ENCODE results near the gene PALD1.

DNA sequence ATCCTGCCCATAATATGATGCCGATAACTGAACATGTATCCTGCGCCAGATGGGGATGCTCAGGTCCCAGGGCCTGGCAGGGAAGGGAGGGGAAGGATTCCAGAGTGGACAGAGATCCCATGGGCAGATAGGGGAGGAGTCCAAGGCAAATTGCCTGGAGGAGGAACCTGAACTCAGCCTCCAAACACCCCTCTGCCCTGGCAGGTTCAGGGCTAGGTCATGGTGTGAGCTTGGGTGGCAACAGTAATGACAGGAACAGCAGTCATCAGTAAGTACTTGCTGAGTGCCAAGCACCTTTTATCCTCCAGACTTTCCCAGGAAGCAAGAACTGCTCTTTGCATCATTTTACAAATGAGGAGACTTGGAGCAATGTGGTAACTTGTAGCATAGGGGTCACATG lies 3.8 kb upstream of the PALD1 start:
- TF ChIP-seq POLR2A (IDR thresholded peaks at IDR 0.05) = no peak
- TF ChIP-seq, protein P1, sequence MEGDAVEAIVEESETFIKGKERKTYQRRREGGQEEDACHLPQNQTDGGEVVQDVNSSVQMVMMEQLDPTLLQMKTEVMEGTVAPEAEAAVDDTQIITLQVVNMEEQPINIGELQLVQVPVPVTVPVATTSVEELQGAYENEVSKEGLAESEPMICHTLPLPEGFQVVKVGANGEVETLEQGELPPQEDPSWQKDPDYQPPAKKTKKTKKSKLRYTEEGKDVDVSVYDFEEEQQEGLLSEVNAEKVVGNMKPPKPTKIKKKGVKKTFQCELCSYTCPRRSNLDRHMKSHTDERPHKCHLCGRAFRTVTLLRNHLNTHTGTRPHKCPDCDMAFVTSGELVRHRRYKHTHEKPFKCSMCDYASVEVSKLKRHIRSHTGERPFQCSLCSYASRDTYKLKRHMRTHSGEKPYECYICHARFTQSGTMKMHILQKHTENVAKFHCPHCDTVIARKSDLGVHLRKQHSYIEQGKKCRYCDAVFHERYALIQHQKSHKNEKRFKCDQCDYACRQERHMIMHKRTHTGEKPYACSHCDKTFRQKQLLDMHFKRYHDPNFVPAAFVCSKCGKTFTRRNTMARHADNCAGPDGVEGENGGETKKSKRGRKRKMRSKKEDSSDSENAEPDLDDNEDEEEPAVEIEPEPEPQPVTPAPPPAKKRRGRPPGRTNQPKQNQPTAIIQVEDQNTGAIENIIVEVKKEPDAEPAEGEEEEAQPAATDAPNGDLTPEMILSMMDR (IDR thresholded peaks at IDR 0.05) = no peak

Data from tibial nerve (tissue), 3 donors.